Stimulated activated CD4-positive, alpha-beta T cell treated with anti-CD3 and anti-CD28 coated beads, Interleukin-4, amount 100 ng/mL, for 24 hours (primary cell): ENCODE data around the gene SHISA3.

Experiments
- DNase-seq: peaks from one replicate; pipeline ENCODE4 v3.0.0-alpha.2; 2020

SHISA3 gene

DNA sequence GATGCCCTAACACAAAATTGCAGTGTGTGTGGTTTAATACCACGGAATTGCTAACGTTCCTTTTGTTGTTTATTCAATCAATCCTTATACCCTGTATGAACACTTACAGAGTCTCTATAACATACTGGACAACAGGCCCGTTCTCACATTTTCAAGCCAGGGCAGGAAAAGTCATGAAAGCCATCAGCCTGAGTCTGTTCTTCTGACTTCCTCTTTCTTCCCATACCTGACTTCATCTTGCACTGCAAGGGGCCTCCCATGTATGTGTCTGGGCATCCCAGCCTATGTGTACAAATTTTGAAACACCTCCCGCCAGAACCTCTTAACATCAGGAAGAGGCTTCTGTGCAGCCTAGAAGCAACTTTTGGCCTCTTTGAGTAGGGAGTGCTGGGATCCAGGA lies 4.9 kb upstream of the SHISA3 start:
- no peak for DNase-seq

DNA sequence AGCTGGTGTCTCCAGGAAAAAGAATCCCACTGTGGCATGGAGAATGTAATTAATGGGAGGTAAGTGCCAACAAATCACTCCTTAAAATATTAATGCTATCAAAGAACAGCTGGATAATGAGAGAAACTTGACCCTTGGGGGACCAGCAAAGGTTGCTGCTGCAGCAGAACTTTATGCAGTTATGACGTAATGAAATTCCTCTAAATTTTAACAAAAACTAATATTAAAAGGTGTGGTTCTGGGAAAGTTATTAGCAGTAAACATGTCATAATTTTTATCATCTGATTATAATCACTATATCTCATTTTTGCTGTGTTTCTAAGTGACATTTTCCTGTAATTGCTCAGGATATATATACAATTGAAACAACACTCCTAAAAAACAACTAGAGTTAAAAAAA lies 1.7 kb upstream of the SHISA3 start:
- DNase-seq, result no peak

- no peak for DNase-seq
Measured at GRCh38 chr4:42396361-42396751, 932 bp upstream of the SHISA3 start.

- no peak for DNase-seq
Measured at GRCh38 chr4:42397635-42398170, 415 bp downstream of the SHISA3 start.

DNA sequence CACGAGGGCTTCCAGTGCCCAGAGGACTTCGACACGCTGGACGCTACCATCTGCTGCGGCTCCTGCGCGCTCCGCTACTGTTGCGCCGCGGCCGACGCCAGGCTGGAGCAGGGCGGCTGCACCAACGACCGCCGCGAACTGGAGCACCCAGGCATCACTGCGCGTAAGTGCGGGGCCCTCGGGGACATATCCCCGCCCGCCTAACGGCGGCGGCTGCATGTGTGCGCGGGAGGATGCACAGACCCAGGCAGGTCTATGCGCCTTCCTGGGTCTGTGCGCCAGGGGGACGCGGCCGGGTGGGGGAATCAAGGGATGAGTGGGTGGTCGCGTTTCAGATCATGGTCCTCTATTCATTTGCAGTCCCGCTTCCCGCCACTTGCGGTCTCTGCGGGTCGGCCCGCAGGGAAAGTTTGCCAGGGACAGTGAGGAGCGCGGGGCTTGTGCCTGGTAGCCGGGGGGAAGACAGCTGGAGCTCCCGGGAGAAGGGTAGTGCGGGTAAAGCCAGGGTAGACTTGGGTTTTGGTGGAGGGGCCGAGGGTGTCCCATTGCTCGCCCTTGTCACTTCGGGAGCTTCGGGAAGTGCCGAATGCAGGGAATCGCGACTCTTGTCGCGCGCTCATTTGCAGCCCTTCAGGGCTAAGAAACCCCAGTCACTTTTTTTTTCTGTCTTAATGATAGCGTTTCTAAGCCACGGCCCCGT lies 1.0 kb downstream of the SHISA3 start:
- DNase-seq, result no peak

DNA sequence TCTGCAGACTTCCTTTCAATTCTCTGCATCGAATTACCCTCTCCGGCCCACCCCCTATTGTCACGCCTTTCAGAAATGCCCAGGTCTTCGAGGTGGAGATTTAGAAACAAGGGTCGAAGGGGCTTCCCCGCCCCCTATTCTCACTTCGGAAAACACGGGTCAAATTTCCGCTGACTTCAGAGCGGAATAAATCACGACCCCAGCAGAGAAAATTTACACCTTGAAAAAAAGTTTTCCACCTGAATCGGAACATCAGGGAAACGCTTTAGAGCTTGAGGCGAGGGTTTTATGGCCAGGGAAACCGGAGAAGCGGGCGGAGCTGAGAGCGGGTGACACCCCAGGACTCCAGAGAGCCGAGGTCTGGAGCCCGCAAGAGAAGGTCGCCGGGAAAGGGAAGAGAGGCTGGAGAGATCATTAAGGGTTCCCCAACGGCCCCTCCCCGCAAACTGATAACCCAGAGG lies 1.6 kb downstream of the SHISA3 start:
- no peak for DNase-seq

DNA sequence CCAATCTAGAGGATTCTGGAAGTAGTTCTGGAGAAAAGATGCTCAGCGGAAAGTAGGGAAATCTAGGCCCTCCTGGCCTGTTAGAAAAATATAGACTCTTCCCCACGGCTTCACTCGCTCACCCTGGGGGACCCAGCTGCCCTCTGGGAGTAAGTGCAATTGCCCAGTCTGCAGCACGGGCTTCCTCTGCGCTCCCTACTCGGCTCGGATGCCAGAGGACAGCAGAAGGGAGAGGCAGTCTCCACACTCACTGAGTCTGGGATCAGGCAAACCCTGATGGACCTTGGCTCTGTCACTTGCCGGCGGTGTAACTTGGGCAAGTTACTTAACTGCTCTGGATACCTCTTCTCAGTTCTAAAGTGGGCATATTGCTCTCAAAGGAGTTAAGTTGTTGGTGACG lies 2.1 kb downstream of the SHISA3 start:
- no peak for DNase-seq

DNA sequence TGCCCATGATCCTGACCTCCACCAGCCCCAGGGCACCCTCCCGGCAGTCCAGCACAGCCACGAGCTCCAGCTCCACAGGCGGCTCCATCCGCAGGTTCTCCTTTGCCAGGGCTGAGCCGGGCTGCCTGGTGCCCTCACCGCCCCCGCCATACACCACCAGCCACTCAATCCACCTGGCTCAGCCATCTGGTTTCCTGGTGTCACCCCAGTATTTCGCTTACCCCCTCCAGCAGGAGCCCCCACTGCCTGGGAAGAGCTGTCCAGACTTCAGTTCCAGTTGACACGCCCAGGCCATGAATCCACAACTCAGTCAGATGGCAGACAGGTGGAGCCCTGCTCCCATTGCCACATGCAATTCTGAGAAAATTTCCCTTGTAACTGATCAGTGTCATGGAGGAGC lies 3.9 kb downstream of the SHISA3 start:
- DNase-seq, result no peak

DNA sequence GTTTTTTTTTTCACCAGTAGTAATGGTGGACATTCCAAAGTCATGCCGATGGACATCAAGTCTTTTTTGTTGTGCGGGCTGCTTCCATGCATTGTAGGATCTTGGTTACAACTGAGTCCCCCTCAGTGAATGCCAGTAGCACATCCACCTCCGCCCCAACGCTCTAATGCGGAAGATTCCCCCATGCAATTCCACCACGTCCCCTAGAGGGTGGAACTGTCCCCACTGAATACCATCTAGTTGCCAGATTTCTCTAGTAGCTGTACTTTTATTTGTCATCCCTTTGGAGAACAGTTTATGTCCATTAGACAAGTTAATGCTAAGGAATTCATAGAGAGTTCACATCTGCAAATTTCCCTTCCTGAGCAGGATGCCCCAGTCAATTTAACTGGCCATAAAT lies 6.7 kb downstream of the SHISA3 start:
- DNase-seq, result no peak

- no peak for DNase-seq
Measured at GRCh38 chr4:42410446-42410845, 13.2 kb downstream of the SHISA3 start.

GRCh38 chr4:42411803-42412202 lies 14.5 kb downstream of the SHISA3 start:
- DNase-seq, result no peak

GRCh38 chr4:42412251-42412650 lies 15.0 kb downstream of the SHISA3 start:
- DNase-seq, result no peak

- DNase-seq, result no peak
Measured at GRCh38 chr4:42415281-42415680, 18.0 kb downstream of the SHISA3 start.

- no peak for DNase-seq
Measured at GRCh38 chr4:42416017-42416416, 18.7 kb downstream of the SHISA3 start.

DNA sequence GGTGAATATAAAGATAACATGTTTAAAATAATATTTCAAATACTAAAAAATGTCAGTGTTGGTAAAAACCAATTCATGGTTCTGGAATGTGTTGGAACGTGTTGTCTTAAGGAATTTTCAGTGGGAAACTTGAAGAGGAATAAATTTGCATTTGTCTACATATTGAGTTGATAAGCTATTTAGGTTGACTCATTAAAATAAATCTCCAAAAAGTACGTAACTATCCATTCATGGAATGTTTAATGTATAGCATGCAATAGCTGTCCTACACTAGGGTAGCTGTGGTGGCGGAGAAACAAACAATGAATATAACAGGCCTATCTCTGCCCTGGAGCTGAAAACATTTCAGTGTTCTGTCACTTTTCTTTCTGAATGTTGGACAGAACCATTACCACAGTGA lies 20.3 kb downstream of the SHISA3 start:
- DNase-seq, result no peak

DNA sequence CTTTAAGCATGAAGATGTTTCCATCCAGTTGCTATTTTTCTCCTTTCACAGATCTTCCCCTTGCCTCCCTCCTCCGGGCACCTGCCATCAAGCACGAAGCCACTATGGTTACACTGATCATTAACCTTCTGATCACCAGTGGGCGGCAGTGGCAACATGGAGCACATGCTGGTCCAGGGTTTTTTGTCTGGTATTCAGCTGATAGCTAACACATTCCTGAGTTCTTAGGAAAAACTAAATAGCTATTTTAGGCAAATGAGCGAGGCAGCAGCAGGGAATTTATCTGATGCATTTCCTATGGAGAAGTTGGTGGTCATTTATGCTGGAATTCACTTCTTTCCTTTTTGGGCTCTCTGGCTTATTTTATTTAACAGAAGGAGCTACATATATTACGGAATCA lies 22.9 kb downstream of the SHISA3 start:
- no peak for DNase-seq

DNA sequence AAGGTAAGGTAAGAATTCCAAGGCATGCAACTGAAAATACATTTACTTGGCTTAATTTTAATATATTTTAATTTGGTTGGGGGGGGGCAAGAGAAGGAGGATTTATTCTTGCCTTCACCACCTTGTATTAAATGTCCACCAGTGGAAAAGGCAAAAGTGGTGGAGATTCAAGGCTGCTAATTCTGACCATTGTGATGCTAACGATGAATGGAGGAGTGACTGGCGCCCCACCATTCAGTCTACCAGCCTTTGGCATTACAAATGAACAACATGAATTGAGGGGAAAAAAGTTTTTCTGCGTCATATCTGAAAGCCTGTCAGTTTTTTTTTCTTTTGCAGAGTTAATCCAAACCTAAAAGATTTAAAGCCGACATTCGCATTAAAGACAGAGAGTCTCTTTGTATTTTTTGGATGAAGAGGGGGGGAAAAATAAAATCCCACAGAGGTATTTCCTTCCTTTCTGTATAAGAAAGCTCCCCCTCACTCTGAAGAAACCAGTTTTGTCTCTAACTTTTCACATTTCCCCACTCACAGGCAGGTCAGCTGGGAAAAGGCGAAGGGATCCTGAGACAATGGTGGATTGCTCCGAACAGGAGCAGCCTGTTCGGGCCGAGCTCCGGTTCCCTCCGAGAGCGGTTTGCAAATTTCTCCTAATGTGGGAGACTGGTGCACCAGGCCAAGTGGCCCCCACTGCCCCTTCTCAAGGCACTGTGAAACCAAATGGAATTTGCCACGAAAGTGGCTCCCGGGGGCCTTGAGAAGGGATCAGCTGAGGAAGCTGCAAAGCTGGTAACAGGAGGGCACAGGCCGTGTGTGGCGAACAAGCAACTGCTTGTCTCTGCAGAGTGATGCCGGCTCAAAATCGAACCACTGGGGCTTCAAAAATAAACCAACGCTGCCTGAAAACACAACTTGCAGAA lies 28.1 kb downstream of the SHISA3 start:
- no peak for DNase-seq

DNA sequence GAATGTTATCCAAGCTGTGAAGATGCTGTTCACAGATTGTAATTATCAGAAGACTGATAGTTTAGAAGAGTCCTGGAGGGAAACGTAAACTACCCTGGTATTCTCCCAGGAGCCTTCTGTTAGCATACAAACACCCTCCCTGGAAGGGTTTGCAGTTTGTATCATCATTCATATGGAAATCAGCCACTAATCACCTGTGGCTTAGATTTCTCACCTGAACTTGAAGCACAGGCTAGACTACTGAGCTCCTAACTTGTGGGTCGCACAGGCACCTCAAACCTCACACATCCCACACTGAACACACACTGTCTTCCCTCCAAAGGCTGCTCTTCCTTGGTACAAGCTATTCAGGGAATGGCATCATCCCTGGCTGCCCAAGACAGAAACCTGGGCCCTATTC lies 30.7 kb downstream of the SHISA3 start:
- no peak for DNase-seq

- no peak for DNase-seq
Measured at GRCh38 chr4:42436928-42437565, 39.8 kb downstream of the SHISA3 start.

DNA sequence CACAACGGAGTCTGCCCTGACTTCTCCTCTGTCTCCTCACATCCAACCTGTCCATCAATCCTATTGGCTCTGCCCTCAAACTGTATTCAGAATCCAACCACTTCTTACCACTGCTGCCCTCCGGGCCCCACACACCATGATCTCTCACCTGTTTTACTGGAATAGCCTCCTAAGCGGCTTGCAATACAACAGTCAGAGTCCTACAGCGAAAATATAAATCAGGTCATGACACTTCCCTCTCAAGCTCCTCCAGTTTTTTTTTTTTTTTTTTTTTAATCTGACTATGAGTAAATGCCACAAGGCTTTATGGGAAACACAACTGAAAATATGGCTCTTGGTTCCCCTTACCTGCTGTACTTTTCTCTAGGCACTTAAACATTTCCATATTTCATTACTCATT lies 42.8 kb downstream of the SHISA3 start:
- DNase-seq, result no peak

DNA sequence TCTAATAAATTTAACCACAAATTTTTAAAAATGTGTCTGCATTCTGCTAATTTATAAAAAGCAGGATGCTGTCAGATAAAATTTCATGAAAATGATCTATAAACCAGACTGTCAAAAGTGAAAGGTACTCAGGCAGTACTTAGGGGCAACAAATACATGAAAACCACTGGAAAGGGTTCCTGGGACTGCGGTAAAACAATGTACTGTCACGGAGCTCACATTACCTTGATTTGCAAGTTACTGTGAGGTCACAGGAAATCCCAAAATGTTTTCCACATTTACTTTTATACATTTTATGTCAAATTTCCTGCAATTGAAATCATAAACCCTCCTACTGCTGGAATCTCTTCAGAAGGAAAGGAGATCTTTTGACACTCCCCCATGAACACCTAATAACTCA lies 45.3 kb downstream of the SHISA3 start:
- no peak for DNase-seq

- DNase-seq, result no peak
Measured at GRCh38 chr4:42445038-42445437, 47.8 kb downstream of the SHISA3 start.

GRCh38 chr4:42446823-42447222 lies 49.5 kb downstream of the SHISA3 start:
- DNase-seq, result no peak
